GM21528 (cell line): ENCODE data around the gene KIR2DL4.
"Not testable (repeated sequence)": the region's sequence is repeated elsewhere in the genome, so short reads cannot be mapped to it uniquely, and the experiment has no call there.

Source experiments
- ATAC-seq: cut with Tn5 transposase; IDR thresholded peaks from one replicate; pipeline ENCODE4 v1.9.1; 2021; ENCODE audit warnings: mild to moderate bottlenecking, moderate library complexity; ENCODE audit not compliant: unreplicated experiment, low FRiP score

KIR2DL4 gene

DNA sequence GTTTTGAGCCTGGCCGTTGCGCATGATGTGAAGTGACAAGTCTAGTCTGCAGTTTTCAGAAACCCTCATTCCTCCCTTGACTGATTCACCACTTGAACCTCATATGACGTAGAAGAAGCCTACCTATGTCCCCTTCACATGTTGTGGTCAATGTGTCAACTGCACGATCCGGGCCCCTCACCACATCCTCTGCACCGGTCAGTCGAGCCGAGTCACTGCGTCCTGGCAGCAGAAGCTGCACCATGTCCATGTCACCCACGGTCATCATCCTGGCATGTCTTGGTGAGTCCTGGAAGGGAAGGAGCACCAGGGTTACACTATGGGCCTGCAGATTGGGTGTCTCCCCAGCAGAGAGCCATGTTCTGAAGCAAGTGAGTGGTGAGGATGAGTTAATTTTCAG is at the start of gene KIR2DL4:
Gene KIR2DL4, plus strand, starts transcription at position 201 of the 400 bp plus-strand sequence. Its CDS starts 42 bp downstream, at position 243.
- no peak for ATAC-seq

GRCh38 chr19:54756204-54757110 is 47.0 kb upstream of the KIR2DL4 start:
- not testable (repeated sequence) for ATAC-seq

DNA sequence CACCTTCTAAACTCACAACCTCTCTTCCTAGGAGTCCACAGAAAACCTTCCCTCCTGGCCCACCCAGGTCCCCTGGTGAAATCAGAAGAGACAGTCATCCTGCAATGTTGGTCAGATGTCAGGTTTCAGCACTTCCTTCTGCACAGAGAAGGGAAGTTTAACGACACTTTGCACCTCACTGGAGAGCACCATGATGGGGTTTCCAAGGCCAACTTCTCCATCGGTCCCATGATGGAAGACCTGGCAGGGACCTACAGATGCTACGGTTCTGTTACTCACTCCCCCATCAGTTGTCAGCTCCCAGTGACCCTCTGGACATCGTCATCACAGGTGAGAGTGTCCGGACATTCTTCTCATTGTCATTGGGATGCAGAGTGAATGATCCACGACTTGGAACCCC is 44.8 kb upstream of the KIR2DL4 start:
- ATAC-seq = not testable (repeated sequence)

GRCh38 chr19:54764219-54764618 is 39.2 kb upstream of the KIR2DL4 start:
- not testable (repeated sequence) for ATAC-seq

- ATAC-seq = not testable (repeated sequence)
Measured at GRCh38 chr19:54766464-54766863, 36.9 kb upstream of the KIR2DL4 start.

GRCh38 chr19:54769646-54770045 is 33.8 kb upstream of the KIR2DL4 start, which contains the start of gene KIR2DL1:
KIR2DL1 (plus strand) TSS chr19:54769793; CDS start chr19:54769851, 58 bp downstream.
- ATAC-seq = not testable (repeated sequence)

DNA sequence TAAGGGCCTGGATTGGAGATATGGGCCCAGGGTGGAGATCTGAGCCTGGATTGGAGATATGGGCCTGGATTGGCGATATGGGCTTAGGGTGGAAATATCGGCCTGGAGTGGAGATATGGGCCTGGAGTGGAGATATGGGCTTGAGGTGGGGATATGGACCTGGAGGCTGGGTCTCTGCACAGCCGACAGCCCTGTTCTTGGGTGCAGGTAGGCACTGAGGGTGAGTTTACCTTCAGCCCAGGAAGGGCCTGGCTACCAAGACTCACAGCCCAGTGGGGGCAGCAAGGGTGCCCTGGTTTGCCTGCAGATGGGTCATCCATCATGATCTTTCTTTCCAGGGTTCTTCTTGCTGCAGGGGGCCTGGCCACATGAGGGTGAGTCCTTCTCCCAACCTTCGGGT is 32.9 kb upstream of the KIR2DL4 start:
- ATAC-seq = not testable (repeated sequence)

GRCh38 chr19:54771018-54771960 is 32.1 kb upstream of the KIR2DL4 start:
- ATAC-seq = not testable (repeated sequence)

DNA sequence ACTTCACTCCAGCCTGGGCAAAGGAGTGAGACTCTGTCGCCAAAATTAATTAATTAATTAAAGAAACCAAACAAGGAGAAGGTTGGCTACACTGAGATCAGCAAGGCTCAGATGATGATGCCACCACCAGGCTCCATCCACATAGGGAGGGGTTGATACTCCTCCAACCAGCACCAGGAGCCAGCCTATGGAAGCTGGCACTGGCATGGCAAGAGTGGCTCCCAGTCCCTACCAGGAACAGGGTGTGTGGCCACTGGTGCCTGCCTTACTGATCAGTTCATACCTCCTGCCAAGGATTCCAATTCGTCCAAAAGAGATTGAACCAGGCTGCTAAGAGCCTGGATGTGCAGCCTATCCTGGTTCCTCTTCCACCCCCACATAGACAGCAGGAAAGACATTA is 30.7 kb upstream of the KIR2DL4 start:
- not testable (repeated sequence) for ATAC-seq

DNA sequence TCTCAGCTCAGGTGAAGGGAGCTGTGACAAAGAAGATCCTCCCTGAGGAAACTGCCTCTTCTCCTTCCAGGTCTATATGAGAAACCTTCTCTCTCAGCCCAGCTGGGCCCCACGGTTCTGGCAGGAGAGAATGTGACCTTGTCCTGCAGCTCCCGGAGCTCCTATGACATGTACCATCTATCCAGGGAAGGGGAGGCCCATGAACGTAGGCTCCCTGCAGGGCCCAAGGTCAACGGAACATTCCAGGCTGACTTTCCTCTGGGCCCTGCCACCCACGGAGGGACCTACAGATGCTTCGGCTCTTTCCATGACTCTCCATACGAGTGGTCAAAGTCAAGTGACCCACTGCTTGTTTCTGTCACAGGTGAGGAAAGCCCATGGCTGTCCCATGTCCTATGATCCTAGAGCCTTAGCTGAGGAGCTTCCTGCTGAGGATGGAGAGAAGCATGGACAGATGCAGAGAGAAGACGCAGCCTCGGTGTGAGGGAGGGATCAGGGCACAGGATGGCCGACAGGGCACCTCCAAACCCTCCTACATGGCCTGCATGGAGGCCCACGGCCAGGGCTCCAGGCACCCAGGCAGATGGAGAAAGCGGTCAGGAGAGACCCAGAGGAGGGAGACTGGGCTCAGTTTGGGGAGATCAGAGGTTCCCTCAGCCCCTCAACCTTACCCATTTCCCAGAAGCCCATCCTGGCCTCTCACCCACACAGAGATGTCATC is 28.2 kb upstream of the KIR2DL4 start:
- not testable (repeated sequence) for ATAC-seq

GRCh38 chr19:54775830-54776229 is 27.6 kb upstream of the KIR2DL4 start:
- not testable (repeated sequence) for ATAC-seq

DNA sequence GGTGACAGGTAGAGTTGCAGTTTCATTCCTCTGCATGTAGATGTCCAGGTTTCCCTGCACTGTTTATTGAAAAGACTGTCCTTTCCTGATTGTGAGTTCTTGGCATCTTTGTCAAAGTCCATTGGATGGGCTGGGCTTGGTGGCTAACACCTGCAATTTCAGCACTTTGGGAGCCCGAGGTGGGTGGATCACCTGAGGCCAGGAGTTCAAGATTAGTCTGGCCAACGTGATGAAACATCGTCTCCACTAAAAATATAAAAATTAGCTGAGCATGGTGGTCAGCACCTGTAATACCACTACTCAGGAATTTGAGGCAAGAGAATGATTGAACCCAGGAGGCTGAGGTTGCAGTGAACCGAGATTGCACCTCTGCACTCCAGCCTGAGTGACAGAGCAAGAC is 25.6 kb upstream of the KIR2DL4 start:
- not testable (repeated sequence) for ATAC-seq

DNA sequence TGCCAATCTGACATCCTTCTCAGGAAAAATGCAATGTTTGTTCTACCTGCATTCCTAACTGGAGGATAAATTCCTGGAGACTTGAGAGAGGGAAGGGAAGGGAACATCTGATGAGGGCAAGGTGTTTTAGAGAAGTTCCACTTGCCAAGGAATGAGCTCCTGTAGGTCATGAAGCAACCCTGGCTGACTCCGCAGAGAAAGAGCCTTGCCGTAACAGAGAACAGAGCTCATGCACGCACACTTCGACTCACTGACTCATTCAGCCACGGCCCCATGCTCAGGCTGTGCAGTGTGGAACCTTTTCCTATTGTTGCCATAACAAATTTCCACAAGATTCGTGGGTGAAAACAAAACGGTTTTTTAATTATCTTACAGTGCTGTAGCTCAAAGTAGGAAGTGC is 24.5 kb upstream of the KIR2DL4 start:
- not testable (repeated sequence) for ATAC-seq

GRCh38 chr19:54782916-54783315 is 20.5 kb upstream of the KIR2DL4 start:
- not testable (repeated sequence) for ATAC-seq

- ATAC-seq = not testable (repeated sequence)
Measured at GRCh38 chr19:54786091-54786723, 17.2 kb upstream of the KIR2DL4 start.

- ATAC-seq = not testable (repeated sequence)
Measured at GRCh38 chr19:54788154-54788553, 15.3 kb upstream of the KIR2DL4 start.

- no peak for ATAC-seq
Measured at GRCh38 chr19:54790711-54791110, 12.7 kb upstream of the KIR2DL4 start.

DNA sequence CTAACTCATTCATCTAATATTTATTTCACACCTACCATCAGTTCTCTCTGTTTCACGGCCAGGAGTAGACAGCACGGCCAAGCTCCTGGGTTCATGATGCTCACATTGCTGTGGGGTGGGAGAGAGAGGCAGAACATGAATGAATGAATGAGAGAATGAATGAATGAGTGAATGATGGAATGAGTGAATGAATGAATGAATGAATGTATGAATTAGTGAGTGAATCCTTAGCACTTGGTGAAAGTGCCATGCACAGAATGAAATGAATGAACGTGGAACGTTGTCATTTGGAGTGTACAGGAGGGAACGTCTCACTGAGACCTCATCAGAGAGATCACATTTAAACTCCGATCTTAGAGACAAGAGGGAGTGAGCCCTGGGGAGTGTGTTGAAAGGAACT is 11.9 kb upstream of the KIR2DL4 start:
- ATAC-seq = no peak

- ATAC-seq = no peak
Measured at GRCh38 chr19:54792814-54793213, 10.6 kb upstream of the KIR2DL4 start.

GRCh38 chr19:54795758-54796157 is 7.7 kb upstream of the KIR2DL4 start:
- ATAC-seq = no peak
